PC-9 (cell line): ENCODE results near the gene SMG9.

ENCODE experiments used
- CTCF ChIP-seq: fragments of 200-600 bp; sonication (generic); conservative IDR thresholded peaks from 2 replicates; pipeline ENCODE4 v1.6.1; 2017; ENCODE audit warnings: mixed run types, antibody characterized with exemption, mild to moderate bottlenecking, moderate library complexity
- EZH2 ChIP-seq: fragments of 200-600 bp; sonication (generic); IDR thresholded peaks from 2 replicates; pipeline ENCODE4 v1.8.0; 2017; ENCODE audit warnings: antibody characterized with exemption, low read depth

GRCh38 chr19:43786665-43787064 is 31.9 kb upstream of the SMG9 start:
- TF ChIP-seq CTCF (no peak), EZH2 (no peak)
